Mammary epithelial cell (primary cell): Measurements from ENCODE around the gene ARPP19.

ENCODE experiments used
- EZH2 ChIP-seq: IDR thresholded peaks from 2 replicates; pipeline ENCODE4 v1.6.1; 2012; ENCODE audit warnings: low read length, inconsistent platforms, borderline replicate concordance
- TF ChIP-seq, protein P1 (sequence below), 2 donors: IDR thresholded peaks in 1 of 2; conservative IDR thresholded peaks in 1 of 2; 2 replicates each; pipeline ENCODE4 v1.5.1; 2011 to 2012; ENCODE audit warnings: inconsistent platforms in 2 of 2, low read length in 2 of 2, mild to moderate bottlenecking in 2 of 2, control low read depth in 1 of 2, low read depth in 1 of 2; ENCODE audit not compliant: insufficient read depth in 1 of 2; ENCODE audit errors: extremely low read depth in 1 of 2

- TF ChIP-seq, protein P1, sequence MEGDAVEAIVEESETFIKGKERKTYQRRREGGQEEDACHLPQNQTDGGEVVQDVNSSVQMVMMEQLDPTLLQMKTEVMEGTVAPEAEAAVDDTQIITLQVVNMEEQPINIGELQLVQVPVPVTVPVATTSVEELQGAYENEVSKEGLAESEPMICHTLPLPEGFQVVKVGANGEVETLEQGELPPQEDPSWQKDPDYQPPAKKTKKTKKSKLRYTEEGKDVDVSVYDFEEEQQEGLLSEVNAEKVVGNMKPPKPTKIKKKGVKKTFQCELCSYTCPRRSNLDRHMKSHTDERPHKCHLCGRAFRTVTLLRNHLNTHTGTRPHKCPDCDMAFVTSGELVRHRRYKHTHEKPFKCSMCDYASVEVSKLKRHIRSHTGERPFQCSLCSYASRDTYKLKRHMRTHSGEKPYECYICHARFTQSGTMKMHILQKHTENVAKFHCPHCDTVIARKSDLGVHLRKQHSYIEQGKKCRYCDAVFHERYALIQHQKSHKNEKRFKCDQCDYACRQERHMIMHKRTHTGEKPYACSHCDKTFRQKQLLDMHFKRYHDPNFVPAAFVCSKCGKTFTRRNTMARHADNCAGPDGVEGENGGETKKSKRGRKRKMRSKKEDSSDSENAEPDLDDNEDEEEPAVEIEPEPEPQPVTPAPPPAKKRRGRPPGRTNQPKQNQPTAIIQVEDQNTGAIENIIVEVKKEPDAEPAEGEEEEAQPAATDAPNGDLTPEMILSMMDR (conservative IDR thresholded peaks at IDR 0.05 in 1 of 2, IDR thresholded peaks at IDR 0.05 in 1 of 2; ENCODE audit: extremely low read depth in 1 of 2, insufficient read depth in 1 of 2, low read depth in 1 of 2, low read length in 2 of 2), result no peak
- TF ChIP-seq EZH2, result no peak
These were observed 63.7 kb downstream of the ARPP19 start for GRCh38 chr15:52505151-52505550.
